K562 (cell line): Measurements from ENCODE around the gene TRIM10. TPM values are rescaled to one million over a fixed set of nuclear protein-coding genes. Genes with fewer than 3 reads are reported as not detected.

Experiments used
- ATAC-seq: fragments of 200-7000 bp; cut with Tn5 transposase; 3 replicates; pipeline ENCODE4 v1.9.1; 2020; ENCODE audit warnings: moderate library complexity
- BruUV-seq: library from RNA; stranded (reverse); fragments of 400-500 nt; replicated peaks from 2 replicates; lab custom pipeline; 2021; lab: Mats Ljungman, UMichigan
- CTCF ChIA-PET: fragments of 300-600 bp; formaldehyde crosslinking; extraction: SDS; loops from one replicate; lab custom pipeline; 2021; ENCODE audit warnings: low intra/inter-chr PET ratio; lab: Yijun Ruan, JAX
- POLR2A ChIA-PET: fragments of 300-600, 350-650 bp; sonication (Branson Sonifier 250); formaldehyde crosslinking; extraction: SDS; loops from one replicate; lab custom pipeline; 2021; ENCODE audit warnings: antibody characterized with exemption, inconsistent platforms; lab: Yijun Ruan, JAX
- DNase-seq, 4 experiments: peaks; one replicate each; pipeline versions ENCODE4 v3.0.0 to v3.0.0-alpha.2; 2011 to 2018; ENCODE audit warnings: low spot score in 3 of 4, mixed read lengths in 3 of 4; ENCODE audit errors: extremely low read depth in 1 of 4
- FAIRE-seq: peaks from 2 replicates; lab custom pipeline; 2011; peaks lifted over from hg19 to GRCh38; lab: Jason Lieb, UNC
- H2AFZ ChIP-seq: 2 replicates; pipeline ENCODE4 v1.6.0; 2011; ENCODE audit warnings: low read depth, low read length, control low read depth, inconsistent platforms
- H3K27ac ChIP-seq: fragments of 200-600 bp; 3 replicates; pipeline ENCODE4 v1.8.0; 2011; ENCODE audit warnings: low read depth, mild to moderate bottlenecking, control low read depth, inconsistent platforms, low read length, moderate library complexity, mixed read lengths; ENCODE audit errors: extremely low read depth
- H3K27me3 ChIP-seq, 2 experiments: fragments of 300-600 bp in 1 of 2; 2 replicates in 1 of 2; 3 replicates in 1 of 2; pipeline versions ENCODE4 v1.6.0 to v1.8.0; 2011; ENCODE audit warnings: inconsistent platforms in 2 of 2, low read length in 2 of 2, mild to moderate bottlenecking in 1 of 2, mixed read lengths in 1 of 2, moderate library complexity in 1 of 2; ENCODE audit not compliant: control insufficient read depth in 2 of 2, insufficient read depth in 2 of 2
- H3K36me3 ChIP-seq: fragments of 300-600 bp; 3 replicates; pipeline ENCODE4 v1.8.0; 2011; ENCODE audit warnings: mild to moderate bottlenecking, low read length, inconsistent platforms; ENCODE audit not compliant: control insufficient read depth, insufficient read depth
- H3K4me1 ChIP-seq, 2 experiments: fragments of 200-600 bp in 1 of 2; replicated peaks in 1 of 2; 2 replicates in 1 of 2; 3 replicates in 1 of 2; pipeline versions ENCODE4 v1.5.1 to v1.8.0; 2011; ENCODE audit warnings: inconsistent platforms in 2 of 2, low read length in 2 of 2, mild to moderate bottlenecking in 1 of 2, mixed read lengths in 1 of 2, moderate library complexity in 1 of 2; ENCODE audit not compliant: control insufficient read depth in 2 of 2, insufficient read depth in 2 of 2
- H3K4me2 ChIP-seq: 2 replicates; pipeline ENCODE4 v1.6.1; 2011; ENCODE audit warnings: low read length, control low read depth, inconsistent platforms, mixed read lengths; ENCODE audit not compliant: insufficient read depth
- H3K4me3 ChIP-seq: fragments of 200-600 bp; sonication (generic), shearing (Covaris generic); 2 replicates; pipeline ENCODE4 v1.5.1; 2016; ENCODE audit warnings: control low read depth, inconsistent platforms
- H3K79me2 ChIP-seq: fragments of 200-600 bp; 3 replicates; pipeline ENCODE4 v1.8.0; 2011; ENCODE audit warnings: low read length, inconsistent platforms; ENCODE audit not compliant: control insufficient read depth, insufficient read depth
- H3K9ac ChIP-seq, 2 experiments: 2 replicates each; pipeline versions ENCODE4 v1.6.0 to v1.6.1; 2011; ENCODE audit warnings: low read depth in 2 of 2, low read length in 2 of 2, control low read depth in 1 of 2, inconsistent platforms in 1 of 2, mild to moderate bottlenecking in 1 of 2, mixed read lengths in 1 of 2; ENCODE audit not compliant: insufficient read depth in 1 of 2
- H3K9me1 ChIP-seq: one replicate; pipeline ENCODE4 v1.6.0; 2011; ENCODE audit warnings: inconsistent platforms, mild to moderate bottlenecking, low read length, moderate library complexity; ENCODE audit not compliant: control insufficient read depth, insufficient read depth
- H3K9me3 ChIP-seq: replicated peaks from 2 replicates; pipeline ENCODE4 v1.5.1; 2011; ENCODE audit warnings: low read depth, low read length, inconsistent platforms; ENCODE audit not compliant: control insufficient read depth, insufficient read depth
- H4K20me1 ChIP-seq: replicated peaks from 2 replicates; pipeline ENCODE4 v1.6.1; 2011; ENCODE audit warnings: low read length, inconsistent platforms, mixed read lengths; ENCODE audit not compliant: control insufficient read depth, insufficient read depth
- ADNP ChIP-seq: fragments of 200-800 bp; sonication (Bioruptor generic); IDR thresholded peaks from 2 replicates; pipeline ENCODE4 v1.6.1; 2016; ENCODE audit warnings: missing genetic modification characterization, missing compliant biosample characterization
- CBFA2T3 ChIP-seq: fragments of 450-650 bp; IDR thresholded peaks from 2 replicates; pipeline ENCODE4 v1.6.1; 2017
- FOSL1 ChIP-seq: fragments of 200-800 bp; sonication (Bioruptor generic); conservative IDR thresholded peaks from 2 replicates; pipeline ENCODE4 v1.6.1; 2016; ENCODE audit warnings: missing genetic modification characterization, missing compliant biosample characterization
- SMARCE1 ChIP-seq: fragments of 450-650 bp; IDR thresholded peaks from 2 replicates; pipeline ENCODE4 v1.7.1; 2016; ENCODE audit warnings: mild to moderate bottlenecking
- SP2 ChIP-seq: IDR thresholded peaks from 2 replicates; pipeline ENCODE4 v1.6.1; 2011; ENCODE audit warnings: mild to moderate bottlenecking, low read depth, low read length, moderate library complexity; ENCODE audit not compliant: poor library complexity, severe bottlenecking; ENCODE audit errors: extremely low read depth
- TRIM28 ChIP-seq: fragments of 450-650 bp; IDR thresholded peaks from 2 replicates; pipeline ENCODE4 v1.6.1; 2017
- ZNF408 ChIP-seq: fragments of 250-450 bp; sonication (Bioruptor Pico); IDR thresholded peaks from 2 replicates; pipeline ENCODE4 v1.4.0; 2020; ENCODE audit warnings: low read depth, mild to moderate bottlenecking, moderate library complexity
- WGBS: fragments of 100-300 bp; shearing (Covaris generic); methylation state at CpG from one replicate; pipeline ENCODE4 v1.1.6; 2016; ENCODE audit warnings: low coverage, mixed read lengths; ENCODE audit not compliant: insufficient coverage; ENCODE audit errors: missing lambda C conversion rate; 5-methylcytosine and 5-hydroxymethylcytosine counted together
- in situ Hi-C: fragments of 300-500 bp; cut with MboI; formaldehyde crosslinking; loops from 4 replicates; pipeline ENCODE4 v1.15.0; 2018; ENCODE audit warnings: inconsistent platforms, mixed read lengths
- intact Hi-C: fragments of 100-400 bp; cut with micrococcal nuclease; formaldehyde crosslinking; loops from 2 replicates; pipeline ENCODE4 v1.14.2; 2022
- polyA plus RNA-seq, 8 experiments: library from polyadenylated mRNA; depleted of rRNA in 4 of 8; stranded (reverse) in 5 of 8; unstranded in 3 of 8; fragments of >200 nt; fragmentation: Nextera tagmentation in 2 of 8; fragmentation: Illumina TruSeq in 1 of 8; extraction: Ambion mirVana in 2 of 8; extraction: Trizol in 1 of 8; gene quantifications; 2 replicates each; pipeline versions ENCODE4 v1.2.1 to v1.2.3, GENCODE V29; 2011 to 2014; ENCODE audit warnings: inconsistent platforms in 1 of 8, missing spikeins in 1 of 8
- total RNA-seq, 7 experiments: library from RNA; depleted of rRNA in 6 of 7; stranded (reverse); fragments of >200 nt in 6 of 7; fragmentation: Illumina TruSeq in 2 of 7; extraction: Trizol in 2 of 7; gene quantifications; 2 replicates each; pipeline versions ENCODE4 v1.2.1 to v1.2.3, GENCODE V29; 2011 to 2021; ENCODE audit warnings: low replicate concordance in 1 of 7

Gene TRIM10
- total and polyA plus RNA-seq, 9 of the 15 experiments (the other 6 are each of a cell fraction or from before 2014, with no cell fraction given) = 0.15 to 0.90 (median 0.36) TPM

DNA sequence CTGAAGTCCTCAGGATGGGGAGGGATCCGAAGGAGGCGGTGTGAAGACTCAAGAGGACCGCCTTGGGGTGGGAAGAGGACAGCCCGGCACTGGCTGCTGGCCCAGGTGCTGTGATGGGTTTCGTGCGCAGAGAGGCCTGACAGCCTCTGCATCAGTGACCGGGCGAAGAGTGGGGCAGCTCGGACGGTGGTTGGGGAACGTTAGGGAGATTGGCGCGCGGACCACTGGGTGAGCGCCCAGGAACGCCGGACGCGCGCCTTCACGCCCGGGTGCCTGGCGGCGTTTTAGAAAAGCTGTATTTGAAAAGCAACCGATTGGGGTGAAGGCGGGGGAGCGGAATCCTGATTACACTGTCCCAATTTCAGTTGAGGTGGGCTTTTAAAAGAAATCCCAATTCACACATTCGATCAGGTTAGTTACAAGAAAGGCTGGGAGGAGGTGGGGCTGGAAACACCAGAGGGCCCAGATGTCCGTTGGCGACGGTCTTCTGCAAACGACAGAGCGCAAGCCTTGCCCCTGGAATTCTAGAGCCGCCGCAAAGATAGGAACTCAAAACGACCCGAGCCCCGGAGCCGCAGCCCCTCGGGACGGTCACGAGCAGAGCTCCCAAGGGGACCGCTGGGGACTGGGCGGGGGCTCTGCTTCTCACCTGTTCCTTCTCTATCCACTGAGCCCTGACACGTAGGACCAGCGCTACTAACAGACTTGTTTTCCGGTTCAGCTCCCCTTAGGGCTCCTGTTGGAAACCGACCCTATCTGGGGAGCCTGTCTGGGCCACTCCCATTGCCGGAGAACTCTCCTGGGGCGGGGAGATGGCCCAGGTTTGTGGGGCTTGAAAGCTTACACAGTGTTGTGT is 33.5 kb downstream of the TRIM10 start:
- peaks cover 8 to 31% of the 10 kb centered on the region in 2 experiments; a peak in 3 of 5 replicates for H3K27me3 ChIP-seq
- ChIA-PET CTCF (interaction anchor here (1.0 kb wide), 1 partner anchor 279 kb away, joined by 3 read pairs; no protein-coding TSS in a partner anchor), POLR2A (interaction anchor here (1.9 kb wide), 1 partner anchor 8 kb away, joined by 6 read pairs; the partner anchor contains the start of gene TRIM40)
- no peaks in the 10 kb centered on the region for H3K36me3 ChIP-seq
- WGBS = 43% methylated on average over 50 of the region's 50 CpGs
- intact Hi-C loops (no loop called here), in situ Hi-C loops (no loop called here)
- peak overlapping the region in 1 of 2 experiments; percentile 22; a peak in 1 of 4 replicates for H3K9ac ChIP-seq
- no peaks in the 10 kb centered on the region for H4K20me1 ChIP-seq
- H3K9me1 ChIP-seq = no peaks in the 10 kb centered on the region
- no peak overlapping the region for H3K27ac ChIP-seq
- TF ChIP-seq CBFA2T3 (no peak), SP2 (no peak), FOSL1 (no peak), ZNF408 (CRISPR knock-in tag) (no peak), SMARCE1 (no peak), TRIM28 (no peak), ADNP (no peak)
- FAIRE-seq = no peak
- H3K79me2 ChIP-seq = no peaks in the 10 kb centered on the region
- no peak overlapping the region for H3K4me3 ChIP-seq
- no peak; the same call in 1 of the 3 replicates for ATAC-seq
- peaks cover 4 to 8% of the 10 kb centered on the region in 2 experiments; a peak in 3 of 5 replicates for H3K4me1 ChIP-seq
- H3K4me2 ChIP-seq = peak overlapping the region; percentile 13; the same call in 1 of the 2 replicates
- BruUV-seq = no TSS peak
- no peak for DNase-seq
- H3K9me3 ChIP-seq = no peaks in the 10 kb centered on the region
- H2AFZ ChIP-seq = no peak overlapping the region; the same call in 1 of the 2 replicates
